ENCODE results near the gene SLC44A1.

The SLC44A1 gene

GRCh38 chr9:105344283-105344682, 99.8 kb downstream of the SLC44A1 start:
- Mint-ChIP-seq H3K36me3 (no peaks in the 10 kb centered on the region), H3K4me3 (no peak overlapping the region), H3K27ac (no peak overlapping the region), H3K4me1 (peaks cover 11% of the 10 kb centered on the region), H3K9me3 (no peaks in the 10 kb centered on the region)
- DNase-seq (ENCODE audit: low spot score in 2 of 2), result no peak
- no peak for ATAC-seq

DNA sequence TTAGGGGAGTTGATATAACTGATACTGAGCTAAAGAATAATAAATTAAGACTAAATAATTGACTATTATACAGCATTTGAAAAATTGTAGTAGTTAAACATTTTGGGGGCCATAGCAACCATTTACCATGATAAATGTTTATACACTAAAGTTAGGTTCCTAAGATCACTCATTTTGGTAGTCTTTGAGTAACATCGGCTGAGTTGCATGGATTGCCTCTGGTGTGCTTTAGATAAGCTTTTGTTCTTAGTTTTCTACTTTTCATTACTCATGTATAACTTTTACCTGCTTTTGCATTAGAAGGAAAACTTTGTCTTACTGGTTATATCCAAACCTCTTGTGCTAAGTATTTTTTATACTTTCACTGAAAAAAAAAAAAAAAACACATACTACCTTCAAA, 101.2 kb downstream of the SLC44A1 start:
- ATAC-seq, result no peak
- Mint-ChIP-seq H3K4me1 (peaks cover 6% of the 10 kb centered on the region), H3K9me3 (no peaks in the 10 kb centered on the region), H3K36me3 (no peaks in the 10 kb centered on the region), H3K27ac (no peak overlapping the region), H3K4me3 (no peak overlapping the region)
- no peak for DNase-seq (ENCODE audit: low spot score in 2 of 2)

- Mint-ChIP-seq H3K9me3 (no peaks in the 10 kb centered on the region), H3K4me3 (no peak overlapping the region), H3K27ac (no peak overlapping the region), H3K36me3 (no peaks in the 10 kb centered on the region), H3K4me1 (peaks cover 6% of the 10 kb centered on the region)
- ATAC-seq (no peak), DNase-seq (ENCODE audit: low spot score in 2 of 2) (no peak)
Measured at GRCh38 chr9:105346273-105346672, 101.8 kb downstream of the SLC44A1 start.

GRCh38 chr9:105354448-105354847, 110.0 kb downstream of the SLC44A1 start:
- no peak overlapping the region for H3K4me3 Mint-ChIP-seq
- no peak for DNase-seq (ENCODE audit: low spot score in 2 of 2)
- no peaks in the 10 kb centered on the region for H3K4me1 Mint-ChIP-seq
- H3K36me3 Mint-ChIP-seq, result no peaks in the 10 kb centered on the region
- ATAC-seq, result no peak
- H3K27ac Mint-ChIP-seq, result no peak overlapping the region
- H3K9me3 Mint-ChIP-seq, result no peaks in the 10 kb centered on the region

GRCh38 chr9:105355781-105356180, 111.3 kb downstream of the SLC44A1 start:
- peaks cover 6% of the 10 kb centered on the region for H3K36me3 Mint-ChIP-seq
- DNase-seq (ENCODE audit: low spot score in 2 of 2) (no peak), ATAC-seq (no peak)
- H3K4me3 Mint-ChIP-seq, result no peak overlapping the region
- H3K27ac Mint-ChIP-seq, result no peak overlapping the region
- H3K4me1 Mint-ChIP-seq, result peaks cover 9% of the 10 kb centered on the region
- H3K9me3 Mint-ChIP-seq, result no peaks in the 10 kb centered on the region

DNA sequence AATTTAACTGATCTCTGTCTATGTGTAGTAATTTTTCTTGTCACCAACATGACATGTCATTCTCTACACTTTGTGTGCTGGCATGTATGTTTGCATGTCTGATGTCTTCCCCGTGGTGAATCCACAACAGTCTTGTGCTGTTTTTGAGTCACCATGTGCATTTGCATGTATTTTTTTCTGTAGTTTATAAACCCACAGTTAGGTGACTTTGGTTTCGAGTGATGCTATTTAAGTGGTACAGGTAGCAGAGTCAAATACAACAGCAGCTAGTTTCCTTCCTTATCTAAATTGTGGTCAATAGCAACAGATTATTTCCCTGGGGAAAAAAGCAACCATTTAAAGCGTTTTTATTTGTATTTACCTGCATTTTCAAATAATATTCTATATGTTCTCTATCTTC, 113.5 kb downstream of the SLC44A1 start:
- no peak overlapping the region for H3K27ac Mint-ChIP-seq
- no peak for DNase-seq (ENCODE audit: low spot score in 2 of 2)
- no peak for ATAC-seq
- peaks cover 6% of the 10 kb centered on the region for H3K36me3 Mint-ChIP-seq
- H3K9me3 Mint-ChIP-seq, result no peaks in the 10 kb centered on the region
- H3K4me3 Mint-ChIP-seq, result no peak overlapping the region
- peaks cover 9% of the 10 kb centered on the region for H3K4me1 Mint-ChIP-seq

GRCh38 chr9:105359892-105360291, 115.4 kb downstream of the SLC44A1 start:
- peak; percentile 14 to 83 for DNase-seq (ENCODE audit: low spot score in 2 of 2)
- Mint-ChIP-seq H3K4me1 (peaks cover 9% of the 10 kb centered on the region), H3K4me3 (no peak overlapping the region), H3K9me3 (no peaks in the 10 kb centered on the region), H3K36me3 (peaks cover 6% of the 10 kb centered on the region), H3K27ac (no peak overlapping the region)
- ATAC-seq, result peak; percentile 100

DNA sequence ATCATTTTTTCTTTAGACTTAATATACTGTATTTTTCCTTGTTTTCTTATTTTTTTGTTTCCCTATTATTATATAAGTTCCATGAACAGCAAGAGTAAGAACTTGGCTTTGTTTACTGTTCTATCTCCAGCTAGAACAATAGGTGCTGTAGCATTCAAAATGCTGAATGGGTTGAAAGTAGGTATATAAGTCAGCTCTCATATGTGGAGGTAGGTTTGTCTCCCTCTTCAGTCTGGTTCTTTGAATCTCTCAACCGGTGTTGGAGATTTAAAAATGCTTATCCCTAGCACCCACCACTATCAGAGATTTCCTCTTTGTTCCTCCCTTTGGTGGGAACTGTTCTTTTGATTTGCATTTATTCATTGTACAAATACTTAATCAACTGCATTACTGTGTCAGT, 115.9 kb downstream of the SLC44A1 start:
- no peaks in the 10 kb centered on the region for H3K9me3 Mint-ChIP-seq
- H3K4me3 Mint-ChIP-seq, result no peak overlapping the region
- peaks cover 9% of the 10 kb centered on the region for H3K4me1 Mint-ChIP-seq
- DNase-seq (ENCODE audit: low spot score in 2 of 2) (no peak), ATAC-seq (no peak)
- H3K36me3 Mint-ChIP-seq, result peaks cover 6% of the 10 kb centered on the region
- H3K27ac Mint-ChIP-seq, result no peak overlapping the region

- peaks cover 11% of the 10 kb centered on the region for H3K36me3 Mint-ChIP-seq
- no peaks in the 10 kb centered on the region for H3K9me3 Mint-ChIP-seq
- H3K4me3 Mint-ChIP-seq, result no peak overlapping the region
- H3K27ac Mint-ChIP-seq, result no peak overlapping the region
- H3K4me1 Mint-ChIP-seq, result peaks cover 9% of the 10 kb centered on the region
- DNase-seq (ENCODE audit: low spot score in 2 of 2) (no peak), ATAC-seq (no peak)
Measured at GRCh38 chr9:105361873-105362272, 117.4 kb downstream of the SLC44A1 start.

DNA sequence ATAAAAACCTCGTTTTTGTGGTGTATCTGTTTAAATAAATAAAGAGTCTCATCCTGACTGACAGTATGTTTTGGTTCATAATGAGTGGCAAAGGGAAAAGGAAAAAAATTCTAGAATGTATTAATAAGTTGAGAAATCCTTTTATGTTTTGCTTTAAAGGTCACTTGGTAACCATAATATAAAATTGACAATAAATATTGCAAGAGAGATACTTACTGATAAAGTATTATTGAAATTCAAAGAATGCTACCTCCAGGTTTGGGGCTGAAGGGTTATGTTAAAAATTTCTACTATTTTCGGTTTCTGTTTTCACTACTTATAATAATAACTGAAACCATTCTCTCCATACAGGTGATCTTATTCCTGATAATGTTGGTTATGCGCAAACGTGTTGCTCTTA, 118.0 kb downstream of the SLC44A1 start:
- ATAC-seq, result no peak
- Mint-ChIP-seq H3K4me3 (no peak overlapping the region), H3K36me3 (peaks cover 11% of the 10 kb centered on the region)

DNA sequence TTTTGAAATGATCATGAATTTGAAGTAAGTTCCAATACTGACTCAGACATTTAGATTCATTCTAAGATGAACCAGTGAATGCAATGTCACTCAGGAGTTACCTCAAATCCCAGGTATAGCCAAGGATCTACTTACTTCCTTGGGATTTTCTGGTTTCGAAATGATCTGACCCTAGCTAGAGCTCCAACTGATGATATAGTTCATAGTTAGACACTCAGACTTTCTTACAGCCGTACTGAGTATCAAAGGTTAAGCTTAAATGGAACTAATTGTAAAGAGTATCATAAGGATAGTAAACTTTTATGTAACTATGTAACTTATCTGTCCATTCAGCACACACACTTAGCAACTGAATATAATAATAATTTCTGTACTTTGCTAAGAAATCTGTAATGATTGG, 119.4 kb downstream of the SLC44A1 start:
- Mint-ChIP-seq H3K27ac (no peak overlapping the region), H3K4me3 (no peak overlapping the region), H3K9me3 (no peaks in the 10 kb centered on the region), H3K4me1 (peaks cover 9% of the 10 kb centered on the region), H3K36me3 (peaks cover 11% of the 10 kb centered on the region)
- DNase-seq (ENCODE audit: low spot score in 2 of 2) (no peak), ATAC-seq (no peak)

More for the DNA sequence above, 118.0 kb downstream of the SLC44A1 start:
- Mint-ChIP-seq H3K27ac (no peak overlapping the region), H3K4me1 (peaks cover 9% of the 10 kb centered on the region), H3K9me3 (no peaks in the 10 kb centered on the region)
- no peak for DNase-seq (ENCODE audit: low spot score in 2 of 2)

GRCh38 chr9:105369911-105370310, 125.5 kb downstream of the SLC44A1 start:
- Mint-ChIP-seq H3K36me3 (peaks cover 5% of the 10 kb centered on the region), H3K9me3 (no peaks in the 10 kb centered on the region), H3K4me3 (no peak overlapping the region), H3K4me1 (no peaks in the 10 kb centered on the region), H3K27ac (no peak overlapping the region)
- ATAC-seq (no peak), DNase-seq (ENCODE audit: low spot score in 2 of 2) (no peak)

DNA sequence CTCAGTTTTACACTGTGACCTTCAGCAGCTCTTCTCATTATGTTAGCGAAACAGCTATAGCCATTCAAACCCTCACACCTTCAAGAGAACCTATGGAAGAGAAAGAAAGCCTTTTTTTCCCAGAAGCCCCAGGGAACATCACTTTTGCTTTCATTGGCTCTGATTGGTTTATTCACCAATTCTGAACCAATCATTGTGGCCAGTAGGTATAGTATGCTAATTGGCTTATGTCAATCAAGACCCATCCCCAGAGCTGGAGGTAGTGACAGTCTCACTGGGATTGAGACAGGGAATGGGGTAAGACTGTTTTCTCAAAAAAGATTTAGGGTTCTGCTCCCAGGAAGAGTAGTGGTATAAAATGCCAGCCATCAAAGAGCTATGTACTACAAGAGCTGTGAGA, 129.3 kb downstream of the SLC44A1 start:
- H3K27ac Mint-ChIP-seq, result no peak overlapping the region
- no peak for ATAC-seq

DNA sequence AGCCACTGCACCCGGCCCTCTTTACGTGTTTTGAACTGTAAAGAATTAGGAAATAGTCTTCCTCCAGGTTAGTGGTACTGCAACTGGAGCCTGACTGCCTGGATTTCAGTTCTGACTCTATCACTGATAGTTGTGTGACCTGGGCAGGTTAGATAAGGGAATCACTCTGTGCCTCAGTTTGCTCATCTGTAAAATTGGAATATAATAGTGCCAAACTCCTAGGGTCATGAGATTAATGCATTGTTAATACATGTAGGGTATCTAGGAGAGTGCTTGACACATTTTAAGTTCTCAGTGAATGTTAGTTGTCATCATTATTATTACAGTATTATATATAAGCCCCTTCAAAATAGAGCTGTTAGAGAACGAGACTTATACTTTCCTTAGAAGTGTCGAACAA, 130.9 kb downstream of the SLC44A1 start:
- Mint-ChIP-seq H3K36me3 (no peaks in the 10 kb centered on the region), H3K4me3 (no peak overlapping the region), H3K4me1 (no peaks in the 10 kb centered on the region), H3K27ac (no peak overlapping the region), H3K9me3 (no peaks in the 10 kb centered on the region)
- ATAC-seq, result no peak
- no peak for DNase-seq (ENCODE audit: low spot score in 2 of 2)

More for the DNA sequence above, 129.3 kb downstream of the SLC44A1 start:
- DNase-seq (ENCODE audit: low spot score in 2 of 2), result no peak
- H3K36me3 Mint-ChIP-seq, result no peaks in the 10 kb centered on the region
- H3K4me3 Mint-ChIP-seq, result no peak overlapping the region
- H3K9me3 Mint-ChIP-seq, result no peaks in the 10 kb centered on the region
- H3K4me1 Mint-ChIP-seq, result no peaks in the 10 kb centered on the region

DNA sequence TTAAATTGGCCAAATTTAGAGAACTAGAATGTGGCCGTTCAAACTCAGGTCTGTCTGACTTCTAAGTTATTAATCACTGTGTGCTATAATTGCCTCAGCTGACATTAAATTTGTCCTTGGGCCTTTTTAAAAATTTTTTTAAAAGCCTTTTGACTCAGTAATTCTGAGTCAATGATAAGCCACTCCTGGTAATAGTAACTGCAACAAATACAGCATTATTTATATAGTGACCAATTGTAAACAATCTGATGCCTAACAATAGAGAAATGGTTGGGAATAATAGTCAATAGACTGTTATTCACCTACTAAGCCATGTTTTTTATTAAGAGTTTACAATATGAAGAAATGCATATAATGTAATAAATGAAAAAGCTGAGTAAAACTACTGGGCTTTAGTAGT, 132.4 kb downstream of the SLC44A1 start:
- no peak for ATAC-seq
- Mint-ChIP-seq H3K9me3 (no peaks in the 10 kb centered on the region), H3K27ac (no peak overlapping the region), H3K4me1 (no peaks in the 10 kb centered on the region), H3K4me3 (no peak overlapping the region), H3K36me3 (no peaks in the 10 kb centered on the region)
- DNase-seq (ENCODE audit: low spot score in 2 of 2), result no peak

DNA sequence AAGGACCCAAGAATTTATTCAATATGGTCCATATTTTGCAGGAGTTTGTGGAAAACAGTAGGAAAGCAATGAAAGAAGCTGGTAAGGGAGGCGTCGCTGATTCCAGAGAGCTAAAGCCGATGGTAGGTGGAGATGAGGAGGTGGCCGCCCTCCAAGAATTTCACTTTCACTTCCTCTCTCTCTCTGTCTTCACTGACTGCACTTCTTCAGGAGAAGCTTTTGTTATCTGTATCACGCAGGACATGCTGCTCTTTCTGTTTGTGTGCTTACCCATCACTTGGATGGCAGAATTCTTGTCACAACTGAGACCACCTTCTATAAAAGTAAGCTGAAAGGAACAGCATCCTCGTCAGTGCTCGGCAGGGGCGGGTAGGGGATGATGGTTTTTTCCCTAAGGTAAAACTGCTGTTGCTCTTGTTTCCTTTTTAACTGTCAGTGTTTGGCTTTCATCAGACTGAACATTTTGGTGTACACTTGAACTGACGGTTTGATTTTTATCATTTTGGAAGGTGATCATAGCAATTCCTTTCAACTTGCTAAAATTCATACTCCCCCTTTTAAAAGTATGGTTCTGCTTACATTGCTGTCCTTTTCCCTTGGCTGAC, 141.0 kb downstream of the SLC44A1 start:
- no peak for DNase-seq (ENCODE audit: low spot score in 2 of 2)
- Mint-ChIP-seq H3K4me1 (peaks cover 11% of the 10 kb centered on the region), H3K4me3 (peak overlapping the region; percentile 68), H3K9me3 (no peaks in the 10 kb centered on the region), H3K36me3 (no peaks in the 10 kb centered on the region), H3K27ac (no peak overlapping the region)
- peak; percentile 64 for ATAC-seq

GRCh38 chr9:105389796-105390195, 145.3 kb downstream of the SLC44A1 start:
- ATAC-seq, result no peak
- no peaks in the 10 kb centered on the region for H3K9me3 Mint-ChIP-seq
- H3K4me1 Mint-ChIP-seq, result peaks cover 11% of the 10 kb centered on the region

More at GRCh38 chr9:105389796-105390195, 145.3 kb downstream of the SLC44A1 start:
- Mint-ChIP-seq H3K27ac (no peak overlapping the region), H3K4me3 (no peak overlapping the region), H3K36me3 (no peaks in the 10 kb centered on the region)
- DNase-seq (ENCODE audit: low spot score in 2 of 2), result no peak
